Rectal smooth muscle tissue (tissue), 1 donor: Measurements from ENCODE around the gene CRACR2A.

Experiments used
- H3K27ac ChIP-seq: one replicate; pipeline ENCODE4 v1.7.0; 2013; ENCODE audit warnings: low read depth, low read length, inconsistent platforms
- H3K27me3 ChIP-seq: one replicate; pipeline ENCODE4 v1.7.0; 2013; ENCODE audit warnings: low read length; ENCODE audit not compliant: control insufficient read depth, insufficient read depth
- H3K36me3 ChIP-seq: one replicate; pipeline ENCODE4 v1.7.0; 2013; ENCODE audit warnings: low read length; ENCODE audit not compliant: control insufficient read depth, insufficient read depth
- H3K4me1 ChIP-seq: one replicate; pipeline ENCODE4 v1.7.0; 2013; ENCODE audit warnings: low read length; ENCODE audit not compliant: control insufficient read depth, insufficient read depth
- H3K4me3 ChIP-seq: one replicate; pipeline ENCODE4 v1.7.0; 2013; ENCODE audit warnings: low read length
- H3K9ac ChIP-seq: one replicate; pipeline ENCODE4 v1.7.0; 2013; ENCODE audit warnings: low read length

The CRACR2A gene

GRCh38 chr12:3747976-3748619, 4.8 kb downstream of the CRACR2A start:
- Histone ChIP-seq H3K36me3 (no peaks in the 10 kb centered on the region), H3K27me3 (no peaks in the 10 kb centered on the region), H3K27ac (no peak overlapping the region), H3K9ac (no peak overlapping the region), H3K4me1 (no peaks in the 10 kb centered on the region), H3K4me3 (no peak overlapping the region)

GRCh38 chr12:3747543-3747942, 5.4 kb downstream of the CRACR2A start:
- Histone ChIP-seq H3K27ac (no peak overlapping the region), H3K27me3 (no peaks in the 10 kb centered on the region), H3K4me1 (no peaks in the 10 kb centered on the region), H3K9ac (no peak overlapping the region), H3K4me3 (no peak overlapping the region), H3K36me3 (no peaks in the 10 kb centered on the region)

GRCh38 chr12:3746758-3747157, 6.2 kb downstream of the CRACR2A start:
- H3K27ac ChIP-seq, result no peak overlapping the region
- no peak overlapping the region for H3K4me3 ChIP-seq
- H3K9ac ChIP-seq, result no peak overlapping the region
- H3K4me1 ChIP-seq, result no peaks in the 10 kb centered on the region
- no peaks in the 10 kb centered on the region for H3K27me3 ChIP-seq
- no peaks in the 10 kb centered on the region for H3K36me3 ChIP-seq

- H3K4me1 ChIP-seq, result no peaks in the 10 kb centered on the region
- H3K27ac ChIP-seq, result no peak overlapping the region
- no peak overlapping the region for H3K9ac ChIP-seq
- H3K4me3 ChIP-seq, result no peak overlapping the region
- H3K36me3 ChIP-seq, result no peaks in the 10 kb centered on the region
- no peaks in the 10 kb centered on the region for H3K27me3 ChIP-seq
These were observed 7.8 kb downstream of the CRACR2A start for GRCh38 chr12:3745152-3745551.

GRCh38 chr12:3744229-3744901, 8.5 kb downstream of the CRACR2A start:
- Histone ChIP-seq H3K27me3 (no peaks in the 10 kb centered on the region), H3K9ac (no peak overlapping the region), H3K4me3 (no peak overlapping the region), H3K36me3 (no peaks in the 10 kb centered on the region), H3K27ac (no peak overlapping the region), H3K4me1 (no peaks in the 10 kb centered on the region)

- H3K27ac ChIP-seq, result no peak overlapping the region
- no peaks in the 10 kb centered on the region for H3K36me3 ChIP-seq
- no peak overlapping the region for H3K4me3 ChIP-seq
- no peaks in the 10 kb centered on the region for H3K4me1 ChIP-seq
- no peak overlapping the region for H3K9ac ChIP-seq
- no peaks in the 10 kb centered on the region for H3K27me3 ChIP-seq
These were observed 9.1 kb downstream of the CRACR2A start for GRCh38 chr12:3743803-3744202.

- H3K27ac ChIP-seq, result no peak overlapping the region
- no peak overlapping the region for H3K4me3 ChIP-seq
- H3K9ac ChIP-seq, result no peak overlapping the region
- no peaks in the 10 kb centered on the region for H3K36me3 ChIP-seq
- H3K4me1 ChIP-seq, result no peaks in the 10 kb centered on the region
- no peaks in the 10 kb centered on the region for H3K27me3 ChIP-seq
These were observed 10.8 kb downstream of the CRACR2A start for GRCh38 chr12:3741882-3742672.

- Histone ChIP-seq H3K4me1 (no peaks in the 10 kb centered on the region), H3K27ac (no peak overlapping the region), H3K27me3 (no peaks in the 10 kb centered on the region), H3K36me3 (no peaks in the 10 kb centered on the region), H3K4me3 (no peak overlapping the region), H3K9ac (no peak overlapping the region)
These were observed 12.3 kb downstream of the CRACR2A start for GRCh38 chr12:3740480-3741231.

- no peaks in the 10 kb centered on the region for H3K4me1 ChIP-seq
- no peaks in the 10 kb centered on the region for H3K27me3 ChIP-seq
- no peaks in the 10 kb centered on the region for H3K36me3 ChIP-seq
- H3K4me3 ChIP-seq, result no peak overlapping the region
- no peak overlapping the region for H3K27ac ChIP-seq
- no peak overlapping the region for H3K9ac ChIP-seq
These were observed 17.5 kb downstream of the CRACR2A start for GRCh38 chr12:3735432-3735831.

- Histone ChIP-seq H3K27ac (no peak overlapping the region), H3K4me3 (no peak overlapping the region), H3K36me3 (no peaks in the 10 kb centered on the region), H3K4me1 (no peaks in the 10 kb centered on the region), H3K9ac (no peak overlapping the region), H3K27me3 (no peaks in the 10 kb centered on the region)
These were observed 20.0 kb downstream of the CRACR2A start for GRCh38 chr12:3732901-3733300.

GRCh38 chr12:3730111-3730510, 22.8 kb downstream of the CRACR2A start:
- no peaks in the 10 kb centered on the region for H3K36me3 ChIP-seq
- no peak overlapping the region for H3K27ac ChIP-seq
- no peak overlapping the region for H3K4me3 ChIP-seq
- H3K4me1 ChIP-seq, result no peaks in the 10 kb centered on the region
- no peaks in the 10 kb centered on the region for H3K27me3 ChIP-seq
- H3K9ac ChIP-seq, result no peak overlapping the region

GRCh38 chr12:3728686-3729085, 24.2 kb downstream of the CRACR2A start:
- H3K27ac ChIP-seq, result no peak overlapping the region
- H3K4me3 ChIP-seq, result no peak overlapping the region
- no peaks in the 10 kb centered on the region for H3K27me3 ChIP-seq
- peaks cover 9% of the 10 kb centered on the region for H3K4me1 ChIP-seq
- H3K9ac ChIP-seq, result no peak overlapping the region
- H3K36me3 ChIP-seq, result no peaks in the 10 kb centered on the region
